ENCODE results near the gene RAB10. TPM values are rescaled to one million over a fixed set of nuclear protein-coding genes. Genes with fewer than 3 reads are reported as not detected.

RAB10 gene
- total RNA-seq, 2 experiments from 2014 or later = 103 to 160 TPM

GRCh38 chr2:26179446-26179913 is 145.6 kb downstream of the RAB10 start:
- H3K4me1 Mint-ChIP-seq = peaks cover 12% of the 10 kb centered on the region
- H3K27ac Mint-ChIP-seq = peak overlapping the region; percentile 25
- no peaks in the 10 kb centered on the region for H3K36me3 Mint-ChIP-seq (ENCODE audit: low read depth)
- peak; percentile 18 for ATAC-seq
- ChIA-PET CTCF (interaction anchor here (0.7 kb wide), 2 partner anchors 16 to 151 kb away, joined by 3 to 4 read pairs; no protein-coding TSS in a partner anchor), POLR2A (no interaction called here)
- intact Hi-C loops (cut with DNase I, micrococcal nuclease) = loop anchor here in 1 of 2 experiments (10.0 kb wide), 1 partner anchor 285 kb away; no protein-coding TSS in a partner anchor
- H3K9me3 Mint-ChIP-seq (ENCODE audit: low read depth) = no peaks in the 10 kb centered on the region
- H3K4me3 Mint-ChIP-seq = peak overlapping the region; percentile 43
- peaks cover 27% of the 10 kb centered on the region for H3K27me3 Mint-ChIP-seq
- DNase-seq = peak; percentile 14

DNA sequence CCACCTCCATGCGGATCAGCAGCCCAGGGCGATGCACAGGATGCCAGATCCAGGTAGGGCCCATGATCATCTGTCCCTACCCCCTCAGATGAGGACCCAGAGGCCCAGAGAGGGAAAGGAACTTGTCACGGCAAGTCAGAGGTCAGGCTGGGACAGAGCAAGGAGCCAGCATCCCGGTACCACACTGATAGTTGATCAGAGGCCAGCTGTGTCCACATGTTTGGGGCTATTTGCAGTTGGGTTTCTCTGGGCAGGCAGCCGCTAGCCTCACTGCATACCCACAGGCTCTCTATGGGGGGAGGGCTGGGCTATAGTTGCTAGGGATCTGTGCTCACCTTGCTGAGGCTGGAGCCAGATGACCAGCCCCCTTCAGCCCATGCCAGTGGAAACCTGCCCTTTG is 148.6 kb downstream of the RAB10 start:
- peaks cover 20% of the 10 kb centered on the region for H3K4me1 Mint-ChIP-seq
- no peaks in the 10 kb centered on the region for H3K36me3 Mint-ChIP-seq (ENCODE audit: low read depth)
- no peak overlapping the region for H3K4me3 Mint-ChIP-seq
- H3K27me3 Mint-ChIP-seq = peaks cover 19% of the 10 kb centered on the region
- intact Hi-C loops (cut with DNase I, micrococcal nuclease) = no loop called here
- no peaks in the 10 kb centered on the region for H3K9me3 Mint-ChIP-seq (ENCODE audit: low read depth)
- H3K27ac Mint-ChIP-seq = no peak overlapping the region
- DNase-seq = no peak
- POLR2A ChIA-PET = no interaction called here
- CTCF ChIA-PET = interaction anchor here (0.7 kb wide), 1 partner anchor 20 kb away, joined by 4 read pairs; no protein-coding TSS in a partner anchor
- no peak for ATAC-seq

- ChIA-PET POLR2A (interaction anchor here (1.2 kb wide), 1 partner anchor 149 kb away, joined by 3 read pairs; the partner anchor contains the start of gene RAB10), CTCF (interaction anchor here (0.8 to 2.3 kb wide), 7 partner anchors 33 to 794 kb away, joined by 3 to 11 read pairs (median 4); partner anchors contain the start of genes ADGRF3, ASXL2, HADHA and HADHB)
- intact Hi-C loops (cut with DNase I, micrococcal nuclease) = no loop called here
- DNase-seq = no peak
- no peak for ATAC-seq
- H3K9me3 Mint-ChIP-seq (ENCODE audit: low read depth) = no peaks in the 10 kb centered on the region
- peaks cover 19% of the 10 kb centered on the region for H3K27me3 Mint-ChIP-seq
- H3K36me3 Mint-ChIP-seq (ENCODE audit: low read depth) = no peaks in the 10 kb centered on the region
- H3K4me3 Mint-ChIP-seq = no peak overlapping the region
- H3K27ac Mint-ChIP-seq = no peak overlapping the region
- peaks cover 20% of the 10 kb centered on the region for H3K4me1 Mint-ChIP-seq
Observed at GRCh38 chr2:26182887-26183630, 149.2 kb downstream of the RAB10 start.

- intact Hi-C loops (cut with DNase I, micrococcal nuclease) = loop anchor here in 1 of 2 experiments (1.0 kb wide), 2 partner anchors 60 to 151 kb away; partner anchors contain the start of genes HADHA and HADHB
- Mint-ChIP-seq H3K4me3 (peak overlapping the region; percentile 53), H3K27me3 (peaks cover 18% of the 10 kb centered on the region), H3K36me3 (ENCODE audit: low read depth) (no peaks in the 10 kb centered on the region), H3K4me1 (peaks cover 20% of the 10 kb centered on the region), H3K27ac (peak overlapping the region; percentile 25), H3K9me3 (ENCODE audit: low read depth) (no peaks in the 10 kb centered on the region)
- DNase-seq (no peak), ATAC-seq (no peak)
- ChIA-PET CTCF (interaction anchor here (0.6 to 3.7 kb wide), 21 partner anchors 8 to 313 kb away, joined by 3 to 19 read pairs (median 4); partner anchors contain the start of genes ADGRF3, ASXL2, GAREM2 and HADHA), POLR2A (interaction anchor here (1.2 to 1.9 kb wide), 3 partner anchors 62 to 161 kb away, joined by 3 to 7 read pairs (median 4); partner anchors contain the start of gene RAB10)
Observed at GRCh38 chr2:26184121-26184520, 150.2 kb downstream of the RAB10 start.

- H3K4me1 Mint-ChIP-seq = peaks cover 16% of the 10 kb centered on the region
- peak; percentile 92 for DNase-seq
- peak; percentile 97 for ATAC-seq
- ChIA-PET POLR2A (interaction anchor here (1.2 to 1.9 kb wide), 3 partner anchors 61 to 161 kb away, joined by 3 to 7 read pairs (median 4); partner anchors contain the start of gene RAB10), CTCF (interaction anchor here (0.5 to 3.7 kb wide), 25 partner anchors 9 to 312 kb away, joined by 3 to 19 read pairs (median 4); partner anchors contain the start of genes ADGRF3, ASXL2, GAREM2 and HADHA)
- peaks cover 15% of the 10 kb centered on the region for H3K27me3 Mint-ChIP-seq
- peak overlapping the region; percentile 75 for H3K4me3 Mint-ChIP-seq
- intact Hi-C loops (cut with DNase I, micrococcal nuclease) = loop anchor here in 1 of 2 experiments (1.0 to 5.0 kb wide), 3 partner anchors 60 to 151 kb away; partner anchors contain the start of genes HADHA and HADHB
- no peaks in the 10 kb centered on the region for H3K9me3 Mint-ChIP-seq (ENCODE audit: low read depth)
- no peaks in the 10 kb centered on the region for H3K36me3 Mint-ChIP-seq (ENCODE audit: low read depth)
- peak overlapping the region; percentile 60 for H3K27ac Mint-ChIP-seq
Observed at GRCh38 chr2:26184555-26185303, 150.8 kb downstream of the RAB10 start.

DNA sequence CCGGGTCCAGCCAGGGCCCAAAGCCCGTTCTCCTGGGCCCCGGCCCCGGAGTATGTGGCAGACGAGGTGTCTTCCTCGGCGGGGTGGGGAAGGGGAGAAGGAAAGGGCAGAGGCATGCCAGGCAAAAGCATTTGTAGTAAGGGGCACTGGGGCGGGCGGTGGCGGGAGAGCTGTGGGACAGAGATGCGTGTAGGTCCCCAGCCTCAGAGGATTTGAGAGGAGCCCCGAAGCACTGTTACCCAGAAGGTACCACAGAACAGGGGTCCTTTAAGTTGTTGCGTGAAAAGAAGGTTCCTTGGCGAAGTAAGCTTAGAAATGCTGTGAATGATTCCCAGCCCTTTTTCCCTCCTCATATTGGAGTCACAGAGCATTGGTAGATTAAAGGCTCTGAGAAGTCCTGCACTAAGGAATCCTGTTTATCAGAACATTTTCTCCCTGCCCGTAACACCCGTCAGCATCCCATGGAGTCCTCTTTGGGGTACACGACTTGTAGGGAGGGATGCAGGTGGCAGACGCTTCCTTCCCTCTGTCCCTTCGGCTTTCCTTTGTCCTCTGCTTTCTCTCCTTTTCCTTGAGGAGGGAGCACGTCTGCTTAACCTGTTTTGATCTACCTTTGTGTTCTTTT is 151.5 kb downstream of the RAB10 start:
- intact Hi-C loops (cut with DNase I, micrococcal nuclease) = loop anchor here in 1 of 2 experiments (5.0 kb wide), 1 partner anchor 147 kb away; no protein-coding TSS in a partner anchor
- ATAC-seq = no peak
- Mint-ChIP-seq H3K9me3 (ENCODE audit: low read depth) (no peaks in the 10 kb centered on the region), H3K27ac (peak overlapping the region; percentile 60), H3K4me1 (peaks cover 13% of the 10 kb centered on the region), H3K27me3 (peaks cover 10% of the 10 kb centered on the region), H3K4me3 (peak overlapping the region; percentile 75), H3K36me3 (ENCODE audit: low read depth) (no peaks in the 10 kb centered on the region)
- ChIA-PET CTCF (interaction anchor here (0.5 to 3.7 kb wide), 16 partner anchors 12 to 307 kb away, joined by 3 to 19 read pairs (median 5); partner anchors contain the start of genes ASXL2, GAREM2, HADHA and HADHB), POLR2A (interaction anchor here (1.4 to 1.9 kb wide), 2 partner anchors 60 to 160 kb away, joined by 4 to 7 read pairs; no protein-coding TSS in a partner anchor)
- no peak for DNase-seq

GRCh38 chr2:26185954-26186770 is 152.3 kb downstream of the RAB10 start:
- H3K4me3 Mint-ChIP-seq = peak overlapping the region; percentile 75
- H3K36me3 Mint-ChIP-seq (ENCODE audit: low read depth) = no peaks in the 10 kb centered on the region
- ATAC-seq (no peak), DNase-seq (no peak)
- H3K4me1 Mint-ChIP-seq = peaks cover 13% of the 10 kb centered on the region
- no peaks in the 10 kb centered on the region for H3K9me3 Mint-ChIP-seq (ENCODE audit: low read depth)
- peaks cover 5% of the 10 kb centered on the region for H3K27me3 Mint-ChIP-seq
- intact Hi-C loops (cut with DNase I, micrococcal nuclease) = loop anchor here in 1 of 2 experiments (5.0 kb wide), 1 partner anchor 146 kb away; no protein-coding TSS in a partner anchor
- ChIA-PET CTCF (interaction anchor here (0.6 to 3.7 kb wide), 3 partner anchors 13 to 260 kb away, joined by 3 to 19 read pairs (median 7); partner anchors contain the start of gene GAREM2), POLR2A (interaction anchor here (0.6 to 1.9 kb wide), 2 partner anchors 60 to 1060 kb away, joined by 5 to 7 read pairs; no protein-coding TSS in a partner anchor)
- H3K27ac Mint-ChIP-seq = peak overlapping the region; percentile 60

Other genes with a start within 250 kb of the RAB10 start
- gene ASXL2, start 155.6 kb upstream of the RAB10 start, total RNA-seq = 10 to 100 TPM; 36.8 to 46.4 TPM
- gene KIF3C, start 51.6 kb upstream of the RAB10 start, total RNA-seq = 1 to 10 TPM; 5.2 to 5.3 TPM
- gene GAREM2, start 139.0 kb downstream of the RAB10 start, total RNA-seq = 1 to 10 TPM; 3.2 to 5.7 TPM
- 100 to 1,000 TPM; 149 to 154 TPM for gene HADHA, start 210.5 kb downstream of the RAB10 start, total RNA-seq
- 10 to 100 TPM; 71.4 to 73.4 TPM for gene HADHB, start 210.9 kb downstream of the RAB10 start, total RNA-seq